ENCODE results near the gene C18orf32. TPM values are rescaled to one million over a fixed set of nuclear protein-coding genes. Genes with fewer than 3 reads are reported as not detected.

C18orf32 gene
- total and polyA plus RNA-seq, 2 of the 13 experiments (the other 11 are each of a cell fraction or from before 2014, with no cell fraction given) = 17.6 to 20.6 TPM

DNA sequence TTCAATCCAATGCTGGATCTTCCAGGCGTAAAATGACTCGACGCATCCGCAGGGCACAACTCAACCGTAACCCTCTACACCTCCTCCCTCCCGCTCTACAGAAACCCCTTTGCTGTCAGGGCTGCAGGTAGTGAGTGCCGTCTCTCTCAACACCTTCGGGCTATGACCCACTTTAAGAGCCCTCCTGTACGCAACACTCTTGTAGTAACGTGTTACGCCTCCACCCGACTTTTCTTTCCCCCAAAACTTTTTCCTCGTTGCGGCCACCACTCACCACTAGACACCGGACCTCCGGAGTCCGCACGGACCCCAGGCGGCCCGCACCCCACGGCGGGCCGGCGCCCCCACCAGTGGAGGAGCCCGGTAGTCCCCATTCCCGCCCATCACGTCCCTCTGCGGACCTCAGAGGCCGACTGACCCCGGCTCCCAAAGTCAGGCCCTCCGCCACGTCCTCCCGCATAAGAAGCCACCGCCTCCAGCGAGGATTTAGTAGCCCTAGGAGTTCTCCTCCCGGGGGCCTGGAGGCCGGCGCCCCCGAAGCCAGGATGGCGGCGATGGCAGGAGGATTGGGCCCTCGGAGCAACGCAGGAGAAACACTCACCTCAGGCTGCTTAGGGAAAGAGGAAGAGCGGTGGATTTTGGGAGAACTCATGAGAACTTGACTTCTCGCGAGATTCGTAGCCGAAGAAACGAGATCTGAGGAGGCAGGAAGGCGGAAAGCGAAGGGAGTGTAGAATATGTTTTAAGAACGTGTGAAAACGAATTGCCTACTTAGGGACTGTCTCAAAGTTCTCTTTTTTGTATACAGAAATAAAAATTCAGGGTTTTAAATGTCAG lies 5.0 kb upstream of the C18orf32 start, which contains the start of gene RPL17 (continued):
- 0 out of 2 replicates have a peak, but pooled peaks have one; percentile 32 for TF ChIP-seq BATF2 (CRISPR knock-in tag; IDR thresholded peaks at IDR 0.05)
- no peak for TF ChIP-seq RAD51 (IDR thresholded peaks at IDR 0.05; ENCODE audit: borderline replicate concordance)
- no peak for TF ChIP-seq DZIP1 (CRISPR knock-in tag; IDR thresholded peaks at IDR 0.05)
- peak; percentile 27; the same call in 1 of the 2 replicates for TF ChIP-seq ZNF3 (CRISPR knock-in tag; IDR thresholded peaks at IDR 0.05)
- TF ChIP-seq ZNF607 (CRISPR knock-in tag; IDR thresholded peaks at IDR 0.05; ENCODE audit: borderline replicate concordance) = no peak
- peak; percentile 67 for TF ChIP-seq ZNF331 (CRISPR knock-in tag; IDR thresholded peaks at IDR 0.05)
- TF ChIP-seq ZNF576 (CRISPR knock-in tag; IDR thresholded peaks at IDR 0.05) = 0 out of 2 replicates have a peak, but pooled peaks have one; percentile 44
- peak; percentile 86 for TF ChIP-seq MEF2D (CRISPR knock-in tag; IDR thresholded peaks at IDR 0.05)
- TF ChIP-seq ZNF33A (CRISPR knock-in tag; IDR thresholded peaks at IDR 0.05; ENCODE audit: borderline replicate concordance) = peak; percentile 40; the same call in 1 of the 2 replicates
- peak; percentile 15; the same call in 1 of the 2 replicates for TF ChIP-seq MXD4 (CRISPR knock-in tag; IDR thresholded peaks at IDR 0.05)
- TF ChIP-seq, protein P1, sequence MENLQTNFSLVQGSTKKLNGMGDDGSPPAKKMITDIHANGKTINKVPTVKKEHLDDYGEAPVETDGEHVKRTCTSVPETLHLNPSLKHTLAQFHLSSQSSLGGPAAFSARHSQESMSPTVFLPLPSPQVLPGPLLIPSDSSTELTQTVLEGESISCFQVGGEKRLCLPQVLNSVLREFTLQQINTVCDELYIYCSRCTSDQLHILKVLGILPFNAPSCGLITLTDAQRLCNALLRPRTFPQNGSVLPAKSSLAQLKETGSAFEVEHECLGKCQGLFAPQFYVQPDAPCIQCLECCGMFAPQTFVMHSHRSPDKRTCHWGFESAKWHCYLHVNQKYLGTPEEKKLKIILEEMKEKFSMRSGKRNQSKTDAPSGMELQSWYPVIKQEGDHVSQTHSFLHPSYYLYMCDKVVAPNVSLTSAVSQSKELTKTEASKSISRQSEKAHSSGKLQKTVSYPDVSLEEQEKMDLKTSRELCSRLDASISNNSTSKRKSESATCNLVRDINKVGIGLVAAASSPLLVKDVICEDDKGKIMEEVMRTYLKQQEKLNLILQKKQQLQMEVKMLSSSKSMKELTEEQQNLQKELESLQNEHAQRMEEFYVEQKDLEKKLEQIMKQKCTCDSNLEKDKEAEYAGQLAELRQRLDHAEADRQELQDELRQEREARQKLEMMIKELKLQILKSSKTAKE (CRISPR knock-in tag; IDR thresholded peaks at IDR 0.05; ENCODE audit: borderline replicate concordance) = no peak
- TF ChIP-seq RXRA (CRISPR knock-in tag; IDR thresholded peaks at IDR 0.05) = peak; percentile 53
- no peak for TF ChIP-seq ZNF329 (CRISPR knock-in tag; IDR thresholded peaks at IDR 0.05; ENCODE audit: low read depth)
- no peak for TF ChIP-seq U2AF2 (IDR thresholded peaks at IDR 0.05; ENCODE audit: low read depth, low read length)
- no peak for TF ChIP-seq ZNF570 (CRISPR knock-in tag; IDR thresholded peaks at IDR 0.05; ENCODE audit: borderline replicate concordance)
- TF ChIP-seq ZNF451 (CRISPR knock-in tag; IDR thresholded peaks at IDR 0.05) = no peak
- TF ChIP-seq FUBP1 (CRISPR knock-in tag; IDR thresholded peaks at IDR 0.05; ENCODE audit: borderline replicate concordance) = no peak
- no peak for TF ChIP-seq ZNF383 (CRISPR knock-in tag; IDR thresholded peaks at IDR 0.05; ENCODE audit: borderline replicate concordance)
- peak; percentile 45; the same call in 1 of the 2 replicates for TF ChIP-seq RFXANK (CRISPR knock-in tag; IDR thresholded peaks at IDR 0.05)
- peak; percentile 70; the same call in 1 of the 2 replicates for TF ChIP-seq ZNF776 (CRISPR knock-in tag; IDR thresholded peaks at IDR 0.05)
- TF ChIP-seq SUZ12 (IDR thresholded peaks at IDR 0.05; ENCODE audit: low read depth, low read length) = no peak
- no peak for TF ChIP-seq IRX3 (CRISPR knock-in tag; IDR thresholded peaks at IDR 0.05; ENCODE audit: borderline replicate concordance, low read depth)

Data from HepG2 (cell line).